ENCODE results near the gene PDE4D.

The PDE4D gene

GRCh38 chr5:59139695-59140094 lies 753.8 kb downstream of the PDE4D start:
- no peak for DNase-seq (ENCODE audit: low read depth)
- no peak overlapping the region for H3K4me3 ChIP-seq (ENCODE audit: control insufficient read depth, low read depth, low read length)
- TF ChIP-seq, protein P1, sequence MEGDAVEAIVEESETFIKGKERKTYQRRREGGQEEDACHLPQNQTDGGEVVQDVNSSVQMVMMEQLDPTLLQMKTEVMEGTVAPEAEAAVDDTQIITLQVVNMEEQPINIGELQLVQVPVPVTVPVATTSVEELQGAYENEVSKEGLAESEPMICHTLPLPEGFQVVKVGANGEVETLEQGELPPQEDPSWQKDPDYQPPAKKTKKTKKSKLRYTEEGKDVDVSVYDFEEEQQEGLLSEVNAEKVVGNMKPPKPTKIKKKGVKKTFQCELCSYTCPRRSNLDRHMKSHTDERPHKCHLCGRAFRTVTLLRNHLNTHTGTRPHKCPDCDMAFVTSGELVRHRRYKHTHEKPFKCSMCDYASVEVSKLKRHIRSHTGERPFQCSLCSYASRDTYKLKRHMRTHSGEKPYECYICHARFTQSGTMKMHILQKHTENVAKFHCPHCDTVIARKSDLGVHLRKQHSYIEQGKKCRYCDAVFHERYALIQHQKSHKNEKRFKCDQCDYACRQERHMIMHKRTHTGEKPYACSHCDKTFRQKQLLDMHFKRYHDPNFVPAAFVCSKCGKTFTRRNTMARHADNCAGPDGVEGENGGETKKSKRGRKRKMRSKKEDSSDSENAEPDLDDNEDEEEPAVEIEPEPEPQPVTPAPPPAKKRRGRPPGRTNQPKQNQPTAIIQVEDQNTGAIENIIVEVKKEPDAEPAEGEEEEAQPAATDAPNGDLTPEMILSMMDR (conservative IDR thresholded peaks at IDR 0.05; ENCODE audit: control insufficient read depth, insufficient read depth, low read depth, low read length): no peak

- H3K4me3 ChIP-seq (ENCODE audit: control insufficient read depth, low read depth, low read length): no peak overlapping the region
- no peak for DNase-seq (ENCODE audit: low read depth)
- TF ChIP-seq, protein P1 (conservative IDR thresholded peaks at IDR 0.05; ENCODE audit: control insufficient read depth, insufficient read depth, low read depth, low read length): no peak
Measured at GRCh38 chr5:59138509-59138908, 755.0 kb downstream of the PDE4D start.

- H3K4me3 ChIP-seq (ENCODE audit: control insufficient read depth, low read depth, low read length): no peak overlapping the region
- TF ChIP-seq, protein P1 (conservative IDR thresholded peaks at IDR 0.05; ENCODE audit: control insufficient read depth, insufficient read depth, low read depth, low read length): no peak
- DNase-seq (ENCODE audit: low read depth): peak; percentile 25
Measured at GRCh38 chr5:59137846-59138245, 755.7 kb downstream of the PDE4D start.

- H3K4me3 ChIP-seq (ENCODE audit: control insufficient read depth, low read depth, low read length): no peak overlapping the region
- DNase-seq (ENCODE audit: low read depth): no peak
- TF ChIP-seq, protein P1 (conservative IDR thresholded peaks at IDR 0.05; ENCODE audit: control insufficient read depth, insufficient read depth, low read depth, low read length): no peak
Measured at GRCh38 chr5:59136549-59136948, 757.0 kb downstream of the PDE4D start.

DNA sequence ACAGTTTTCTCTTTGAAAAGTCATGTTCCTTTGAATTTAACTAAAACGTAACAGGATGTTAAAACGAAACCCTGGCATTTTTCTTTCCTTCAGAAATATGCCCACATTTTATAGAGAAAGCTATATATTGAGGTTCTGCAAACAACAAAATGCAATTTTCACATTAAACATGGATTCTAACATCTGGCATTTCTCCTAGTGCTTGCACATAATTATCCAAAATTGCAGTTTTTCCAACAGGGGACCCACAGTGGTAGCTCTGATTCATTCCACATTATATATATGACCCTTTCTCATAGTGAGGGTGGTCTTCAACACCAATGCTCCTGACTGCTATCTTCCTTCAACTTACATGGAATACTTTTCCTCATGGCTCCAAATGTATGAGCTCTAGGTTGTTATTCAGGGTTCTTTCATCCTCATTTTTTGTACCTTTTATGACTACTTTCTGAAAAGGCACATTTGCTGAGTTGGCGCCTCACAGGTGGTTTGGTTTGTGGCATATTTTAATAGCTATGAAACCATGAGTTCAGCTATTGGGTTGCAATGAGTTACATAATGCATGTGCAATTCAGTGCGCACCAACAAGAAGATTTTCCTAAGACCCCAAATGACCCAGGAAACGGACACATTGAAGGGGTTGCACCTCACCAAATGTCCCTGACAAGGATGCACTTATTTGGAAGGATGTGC lies 758.9 kb downstream of the PDE4D start:
- no peak for DNase-seq (ENCODE audit: low read depth)
- TF ChIP-seq, protein P1 (conservative IDR thresholded peaks at IDR 0.05; ENCODE audit: control insufficient read depth, insufficient read depth, low read depth, low read length): no peak
- H3K4me3 ChIP-seq (ENCODE audit: control insufficient read depth, low read depth, low read length): no peak overlapping the region

- TF ChIP-seq, protein P1 (conservative IDR thresholded peaks at IDR 0.05; ENCODE audit: control insufficient read depth, insufficient read depth, low read depth, low read length): no peak
- peak; percentile 96 for DNase-seq (ENCODE audit: low read depth)
- no peak overlapping the region for H3K4me3 ChIP-seq (ENCODE audit: control insufficient read depth, low read depth, low read length)
Measured at GRCh38 chr5:59133764-59134261, 759.7 kb downstream of the PDE4D start.
